Measurements from ENCODE around the gene RGL3. TPM values are rescaled to one million over a fixed set of nuclear protein-coding genes. Genes with fewer than 3 reads are reported as not detected.
"Not testable (repeated sequence)": the region's sequence is repeated elsewhere in the genome, so short reads cannot be mapped to it uniquely, and the experiment has no call there.

Gene RGL3
- polyA plus RNA-seq, 6 donors from 2014 or later: 0.40 to 0.44 TPM; not detected in 4

- H3K27ac Mint-ChIP-seq: peak overlapping the region; percentile 86 to 97 (median 91)
- peaks cover 44 to 55% (median 48%) of the 10 kb centered on the region in 3 donors for H3K4me1 Mint-ChIP-seq
- H3K4me3 Mint-ChIP-seq: peak overlapping the region; percentile 79 to 91 (median 90)
- no peaks in the 10 kb centered on the region for H3K36me3 Mint-ChIP-seq
- peak; percentile 81 to 83 for ATAC-seq (ENCODE audit: low read depth in 2 of 2)
- peak; percentile 93 for DNase-seq
- H3K27me3 Mint-ChIP-seq: peaks cover 8 to 21% (median 16%) of the 10 kb centered on the region in 3 donors
- H3K9me3 Mint-ChIP-seq: no peaks in the 10 kb centered on the region
These were observed 3.3 kb upstream of the RGL3 start for GRCh38 chr19:11422163-11423065.

GRCh38 chr19:11421371-11422098, 2.4 kb upstream of the RGL3 start:
- H3K36me3 Mint-ChIP-seq: no peaks in the 10 kb centered on the region
- ATAC-seq (ENCODE audit: low read depth in 2 of 2): peak; percentile 43 to 44
- DNase-seq: peak; percentile 35
- no peaks in the 10 kb centered on the region for H3K9me3 Mint-ChIP-seq
- H3K4me3 Mint-ChIP-seq: peak overlapping the region; percentile 79 to 91 (median 90)
- H3K27ac Mint-ChIP-seq: peak overlapping the region; percentile 87 to 97 (median 91)
- H3K27me3 Mint-ChIP-seq: peaks cover 8 to 17% (median 16%) of the 10 kb centered on the region in 3 donors
- peaks cover 44 to 57% (median 51%) of the 10 kb centered on the region in 3 donors for H3K4me1 Mint-ChIP-seq

DNA sequence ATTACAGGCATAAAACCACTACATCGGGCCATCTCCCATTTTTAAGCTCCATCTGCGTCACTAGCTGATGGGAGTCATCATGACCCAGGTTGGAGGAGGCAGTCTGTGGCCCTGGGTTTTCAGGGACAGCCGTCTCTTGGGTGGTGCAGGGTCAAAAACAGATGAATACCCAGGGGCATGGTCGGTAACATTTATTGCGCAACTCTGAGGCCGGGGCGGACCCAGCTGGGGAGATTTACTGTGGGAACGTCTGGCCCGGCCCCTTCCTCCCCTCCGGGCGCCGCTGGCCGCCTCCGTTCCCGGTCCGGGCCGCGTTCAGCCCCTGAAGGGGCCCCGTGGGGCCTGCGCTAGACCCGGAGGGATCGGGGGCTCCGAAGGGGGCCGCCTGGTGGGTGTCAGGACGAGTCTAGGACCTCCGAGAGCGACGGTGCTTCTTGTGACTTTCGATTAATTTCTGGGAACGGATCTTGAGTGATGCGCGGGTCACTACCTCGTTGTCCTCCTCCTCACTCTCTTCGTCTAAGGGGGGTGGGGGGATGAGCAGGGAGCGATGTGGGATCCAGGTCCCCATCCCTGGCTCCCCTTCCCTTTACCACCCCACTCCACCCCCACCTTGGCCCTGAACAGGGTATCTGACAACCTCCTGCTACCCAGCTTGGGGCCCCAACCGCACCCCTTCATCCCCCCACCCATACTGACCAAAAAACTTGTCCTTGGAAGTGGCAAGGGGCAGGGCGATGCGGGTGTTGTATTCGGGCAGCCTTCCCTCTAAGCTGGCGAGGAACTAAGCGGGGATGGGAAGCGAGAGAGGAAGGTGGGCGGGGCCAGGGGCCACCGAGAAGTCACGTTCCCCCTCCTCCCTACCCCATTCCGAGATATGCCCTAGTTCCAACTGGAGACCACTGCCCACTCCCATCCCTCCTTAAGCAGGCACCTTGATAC, 1.6 kb upstream of the RGL3 start:
- H3K27ac Mint-ChIP-seq: peak overlapping the region in 5 of 6 donors; percentile 21 to 97 (median 90)
- H3K9me3 Mint-ChIP-seq: peaks cover 0 to 1% (median 0%) of the 10 kb centered on the region in 7 donors
- DNase-seq (no peak), ATAC-seq (ENCODE audit: low read depth in 2 of 2) (no peak)
- peaks cover 44 to 61% (median 51%) of the 10 kb centered on the region in 3 donors for H3K4me1 Mint-ChIP-seq
- H3K27me3 Mint-ChIP-seq: peaks cover 8 to 17% (median 16%) of the 10 kb centered on the region in 3 donors
- H3K4me3 Mint-ChIP-seq: peak overlapping the region; percentile 79 to 91 (median 90)
- H3K36me3 Mint-ChIP-seq: no peaks in the 10 kb centered on the region

- H3K4me3 Mint-ChIP-seq: peak overlapping the region; percentile 75 to 92 (median 88)
- DNase-seq (no peak), ATAC-seq (ENCODE audit: low read depth in 2 of 2) (no peak)
- H3K36me3 Mint-ChIP-seq: no peaks in the 10 kb centered on the region
- H3K4me1 Mint-ChIP-seq: peaks cover 35 to 52% (median 39%) of the 10 kb centered on the region in 3 donors
- H3K27me3 Mint-ChIP-seq: peaks cover 8 to 17% (median 9%) of the 10 kb centered on the region in 3 donors
- H3K27ac Mint-ChIP-seq: peak overlapping the region in 3 of 6 donors; percentile 20 to 94 (median 73)
- H3K9me3 Mint-ChIP-seq: peaks cover 0 to 1% (median 0%) of the 10 kb centered on the region in 7 donors
These were observed 993 bp downstream of the RGL3 start for GRCh38 chr19:11418094-11418548.

- H3K4me1 Mint-ChIP-seq: peaks cover 25 to 38% (median 26%) of the 10 kb centered on the region in 3 donors
- H3K4me3 Mint-ChIP-seq: peak overlapping the region in 2 of 8 donors; percentile 15 to 40
- peaks cover 8 to 17% (median 8%) of the 10 kb centered on the region in 3 donors for H3K27me3 Mint-ChIP-seq
- H3K9me3 Mint-ChIP-seq: peaks cover 0 to 1% (median 0%) of the 10 kb centered on the region in 7 donors
- peak overlapping the region in 2 of 6 donors; percentile 62 to 89 for H3K27ac Mint-ChIP-seq
- no peaks in the 10 kb centered on the region for H3K36me3 Mint-ChIP-seq
- DNase-seq (no peak), ATAC-seq (ENCODE audit: low read depth in 2 of 2) (no peak)
These were observed 2.6 kb downstream of the RGL3 start for GRCh38 chr19:11416346-11417052.

DNA sequence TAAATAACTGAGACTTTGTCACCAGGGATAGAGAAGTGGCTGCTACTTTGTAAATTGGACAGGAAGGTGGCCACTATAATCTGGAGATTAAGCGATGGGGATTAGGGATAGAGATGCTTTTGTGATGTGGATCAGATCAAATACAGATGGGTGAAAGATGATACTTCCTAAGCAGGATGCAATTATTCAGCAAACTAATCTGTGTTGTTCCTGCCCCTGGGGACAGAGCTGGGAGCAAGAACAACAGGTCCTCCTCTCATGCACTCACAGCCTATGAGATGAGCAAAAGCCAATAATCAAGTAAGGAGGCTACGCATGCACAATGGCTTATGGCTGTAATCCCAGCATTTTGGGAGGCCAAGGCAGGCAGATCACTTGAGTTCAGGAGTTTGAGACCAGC, 4.6 kb downstream of the RGL3 start:
- ATAC-seq (ENCODE audit: low read depth in 2 of 2) (no peak), DNase-seq (no peak)
- H3K4me3 Mint-ChIP-seq: no peak overlapping the region
- peaks cover 0 to 5% (median 3%) of the 10 kb centered on the region in 3 donors for H3K27me3 Mint-ChIP-seq
- H3K36me3 Mint-ChIP-seq: no peaks in the 10 kb centered on the region
- no peak overlapping the region for H3K27ac Mint-ChIP-seq
- peaks cover 0 to 1% (median 0%) of the 10 kb centered on the region in 7 donors for H3K9me3 Mint-ChIP-seq
- peaks cover 13 to 23% (median 13%) of the 10 kb centered on the region in 3 donors for H3K4me1 Mint-ChIP-seq

GRCh38 chr19:11410682-11411081, 8.4 kb downstream of the RGL3 start:
- Mint-ChIP-seq H3K27me3 (peaks cover 0 to 8% (median 4%) of the 10 kb centered on the region in 3 donors), H3K4me3 (no peak overlapping the region), H3K4me1 (peaks cover 0 to 4% (median 0%) of the 10 kb centered on the region in 3 donors), H3K36me3 (no peaks in the 10 kb centered on the region), H3K9me3 (no peaks in the 10 kb centered on the region), H3K27ac (no peak overlapping the region)
- DNase-seq: no peak
- no peak for ATAC-seq (ENCODE audit: low read depth in 2 of 2)

DNA sequence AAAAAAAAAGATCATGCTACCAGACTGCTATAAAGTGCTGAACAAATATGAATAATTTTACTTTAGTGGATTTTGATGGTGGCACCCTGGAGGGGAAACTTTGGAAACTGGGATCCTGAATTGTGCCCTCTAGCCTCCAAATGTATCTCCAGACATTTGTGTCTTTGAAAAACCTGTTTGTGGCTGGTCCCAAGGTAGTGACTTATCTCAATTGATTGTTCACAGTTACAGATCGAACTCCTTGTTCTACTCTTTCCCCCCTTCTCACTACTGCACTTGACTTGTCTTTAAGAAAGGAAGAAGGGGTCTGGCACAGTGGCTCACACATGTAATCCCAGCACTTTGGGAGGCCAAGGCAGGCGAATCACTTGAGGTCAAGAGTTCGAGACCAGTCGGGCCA, 10.5 kb downstream of the RGL3 start:
- Mint-ChIP-seq H3K27me3 (peaks cover 0 to 9% (median 8%) of the 10 kb centered on the region in 3 donors), H3K9me3 (peaks cover 0 to 1% (median 0%) of the 10 kb centered on the region in 7 donors), H3K27ac (no peak overlapping the region), H3K36me3 (no peaks in the 10 kb centered on the region), H3K4me1 (peaks cover 0 to 4% (median 0%) of the 10 kb centered on the region in 3 donors), H3K4me3 (peak overlapping the region in 1 of 8 donors; percentile 69)
- DNase-seq: no peak
- no peak for ATAC-seq (ENCODE audit: low read depth in 2 of 2)

DNA sequence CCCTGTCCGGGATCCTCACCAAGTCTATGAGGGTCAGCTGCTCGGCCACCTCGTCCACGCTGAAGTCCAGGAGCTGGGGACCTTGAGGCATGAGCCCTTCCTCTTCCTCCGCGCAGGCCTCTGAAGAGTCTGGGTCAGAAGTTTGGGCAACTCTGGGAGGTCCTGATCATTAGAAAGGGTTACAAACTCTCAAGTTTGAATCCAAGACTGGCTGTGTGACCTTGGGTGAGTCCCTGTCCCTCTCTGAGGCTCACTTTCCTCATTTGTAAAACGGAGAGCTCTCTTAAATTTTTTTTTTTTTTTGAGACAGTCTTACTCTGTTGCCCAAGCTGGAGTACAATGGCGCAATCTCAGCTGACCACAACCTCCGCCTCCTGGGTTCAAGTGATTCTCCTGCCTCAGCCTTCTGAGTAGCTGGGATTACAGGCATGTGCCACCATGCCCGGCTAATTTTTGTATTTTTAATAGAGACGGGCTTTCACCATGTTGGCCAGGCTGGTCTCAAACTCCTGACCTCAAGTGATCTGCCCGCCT, 12.3 kb downstream of the RGL3 start:
- H3K27ac Mint-ChIP-seq; H3K27me3 Mint-ChIP-seq; H3K9me3 Mint-ChIP-seq; H3K4me1 Mint-ChIP-seq; ATAC-seq (ENCODE audit: low read depth in 2 of 2); H3K4me3 Mint-ChIP-seq; H3K36me3 Mint-ChIP-seq; DNase-seq: not testable (repeated sequence)

GRCh38 chr19:11405846-11406643, 13.1 kb downstream of the RGL3 start:
- H3K9me3 Mint-ChIP-seq: peaks cover 0 to 1% (median 0%) of the 10 kb centered on the region in 7 donors
- ATAC-seq (ENCODE audit: low read depth in 2 of 2) (peak; percentile 90 to 95), DNase-seq (no peak)
- peaks cover 0 to 2% of the 10 kb centered on the region in 2 donors for H3K36me3 Mint-ChIP-seq
- no peak overlapping the region for H3K4me3 Mint-ChIP-seq
- H3K4me1 Mint-ChIP-seq: peaks cover 0 to 4% (median under 1%) of the 10 kb centered on the region in 3 donors
- H3K27me3 Mint-ChIP-seq: peaks cover 2 to 9% (median 9%) of the 10 kb centered on the region in 3 donors
- no peak overlapping the region for H3K27ac Mint-ChIP-seq

DNA sequence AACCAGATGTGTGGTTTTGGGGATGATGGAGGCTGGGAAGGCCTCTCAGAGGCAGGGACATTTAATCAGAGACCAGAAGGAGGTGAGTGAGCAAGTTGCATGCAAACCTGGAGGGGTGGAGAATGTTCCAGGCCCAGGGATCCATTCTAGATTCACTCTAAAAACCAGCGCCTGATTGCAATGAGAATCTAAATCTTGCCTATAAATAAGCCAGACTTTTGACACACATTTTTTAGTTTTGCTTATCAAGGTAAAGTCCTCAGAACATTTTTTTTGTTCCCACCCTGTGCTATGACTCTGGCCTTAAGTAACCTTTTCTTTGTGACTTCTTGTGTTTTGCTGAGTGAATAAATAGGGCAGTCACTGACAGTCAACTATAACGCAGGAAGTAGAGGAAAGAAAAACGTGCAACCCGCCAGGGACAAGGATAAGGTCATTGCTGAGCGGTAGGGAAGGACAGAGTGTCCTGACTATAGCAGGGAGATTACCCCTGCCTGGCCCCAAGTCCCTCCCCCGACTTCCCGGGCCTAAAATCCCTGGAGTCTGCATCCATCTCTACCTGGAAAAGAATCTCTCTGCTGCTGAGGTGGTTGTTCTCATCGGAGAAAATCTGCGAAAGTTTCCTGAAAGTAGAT, 14.4 kb downstream of the RGL3 start:
- Mint-ChIP-seq H3K27ac (peak overlapping the region in 1 of 6 donors; percentile 85), H3K4me1 (peaks cover 0 to 4% (median 4%) of the 10 kb centered on the region in 3 donors), H3K36me3 (peaks cover 0 to 7% of the 10 kb centered on the region in 2 donors), H3K4me3 (peak overlapping the region in 1 of 8 donors; percentile 73), H3K9me3 (peaks cover 0 to 1% (median 0%) of the 10 kb centered on the region in 7 donors), H3K27me3 (peaks cover 9 to 22% (median 13%) of the 10 kb centered on the region in 3 donors)
- ATAC-seq (ENCODE audit: low read depth in 2 of 2) (no peak), DNase-seq (no peak)
